ENCODE results near the gene ZBTB25.

ZBTB25 gene

GRCh38 chr14:64540208-64541202 is 36.9 kb upstream of the ZBTB25 start, which contains the start of gene HSPA2:
Gene HSPA2, plus strand, starts transcription at chr14:64540741. Its CDS starts 109 bp downstream, at chr14:64540850.
- no peaks in the 10 kb centered on the region for H3K79me2 ChIP-seq (ENCODE audit: insufficient read depth, low read length)
- H3K36me3 ChIP-seq (ENCODE audit: insufficient read depth, low read length): no peaks in the 10 kb centered on the region
- H3K9ac ChIP-seq (ENCODE audit: low read depth, low read length, poor library complexity, severe bottlenecking): peak within 1 kb of the TSS; percentile 73
- no peaks in the 10 kb centered on the region for H3K9me2 ChIP-seq (replicated peaks; ENCODE audit: low read depth, low read length)
- H3K27me3 ChIP-seq (ENCODE audit: insufficient read depth, low read length, poor library complexity, severe bottlenecking): no peaks in the 10 kb centered on the region
- no peaks in the 10 kb centered on the region for H3K4me1 ChIP-seq (ENCODE audit: insufficient read depth, low read length, poor library complexity, severe bottlenecking)
- H3K9me3 ChIP-seq (ENCODE audit: insufficient read depth, low read depth, low read length): no peaks in the 10 kb centered on the region
- H3F3A ChIP-seq (ENCODE audit: low read depth): no peaks in the 10 kb centered on the region
- peak within 1 kb of the TSS; percentile 89; the same call in 1 of the 2 replicates for H2AFZ ChIP-seq (ENCODE audit: low read length)
- peak within 1 kb of the TSS; percentile 75 for H3K4me3 ChIP-seq (ENCODE audit: low read length, poor library complexity, severe bottlenecking)
- TF ChIP-seq, protein P1, sequence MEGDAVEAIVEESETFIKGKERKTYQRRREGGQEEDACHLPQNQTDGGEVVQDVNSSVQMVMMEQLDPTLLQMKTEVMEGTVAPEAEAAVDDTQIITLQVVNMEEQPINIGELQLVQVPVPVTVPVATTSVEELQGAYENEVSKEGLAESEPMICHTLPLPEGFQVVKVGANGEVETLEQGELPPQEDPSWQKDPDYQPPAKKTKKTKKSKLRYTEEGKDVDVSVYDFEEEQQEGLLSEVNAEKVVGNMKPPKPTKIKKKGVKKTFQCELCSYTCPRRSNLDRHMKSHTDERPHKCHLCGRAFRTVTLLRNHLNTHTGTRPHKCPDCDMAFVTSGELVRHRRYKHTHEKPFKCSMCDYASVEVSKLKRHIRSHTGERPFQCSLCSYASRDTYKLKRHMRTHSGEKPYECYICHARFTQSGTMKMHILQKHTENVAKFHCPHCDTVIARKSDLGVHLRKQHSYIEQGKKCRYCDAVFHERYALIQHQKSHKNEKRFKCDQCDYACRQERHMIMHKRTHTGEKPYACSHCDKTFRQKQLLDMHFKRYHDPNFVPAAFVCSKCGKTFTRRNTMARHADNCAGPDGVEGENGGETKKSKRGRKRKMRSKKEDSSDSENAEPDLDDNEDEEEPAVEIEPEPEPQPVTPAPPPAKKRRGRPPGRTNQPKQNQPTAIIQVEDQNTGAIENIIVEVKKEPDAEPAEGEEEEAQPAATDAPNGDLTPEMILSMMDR (conservative IDR thresholded peaks at IDR 0.05; ENCODE audit: low read length): peak; percentile 50
- TF ChIP-seq EZH2phosphoT487 (IDR thresholded peaks at IDR 0.05; ENCODE audit: borderline replicate concordance): no peak
- peak within 1 kb of the TSS; percentile 46 for H3K4me2 ChIP-seq (ENCODE audit: low read depth, low read length, poor library complexity, severe bottlenecking)
- H4K20me1 ChIP-seq (ENCODE audit: insufficient read depth, low read length, poor library complexity, severe bottlenecking): no peaks in the 10 kb centered on the region

GRCh38 chr14:64536488-64537245 is 33.0 kb upstream of the ZBTB25 start:
- Histone ChIP-seq H2AFZ (ENCODE audit: low read length) (no peak overlapping the region), H3K9me3 (ENCODE audit: insufficient read depth, low read depth, low read length) (no peaks in the 10 kb centered on the region), H3K36me3 (ENCODE audit: insufficient read depth, low read length) (no peaks in the 10 kb centered on the region), H3K9me2 (replicated peaks; ENCODE audit: low read depth, low read length) (no peaks in the 10 kb centered on the region), H3F3A (ENCODE audit: low read depth) (no peaks in the 10 kb centered on the region), H3K79me2 (ENCODE audit: insufficient read depth, low read length) (no peaks in the 10 kb centered on the region), H3K4me3 (ENCODE audit: low read length, poor library complexity, severe bottlenecking) (no peak overlapping the region), H3K4me1 (ENCODE audit: insufficient read depth, low read length, poor library complexity, severe bottlenecking) (no peaks in the 10 kb centered on the region), H3K9ac (ENCODE audit: low read depth, low read length, poor library complexity, severe bottlenecking) (no peak overlapping the region), H3K27me3 (ENCODE audit: insufficient read depth, low read length, poor library complexity, severe bottlenecking) (no peaks in the 10 kb centered on the region), H4K20me1 (ENCODE audit: insufficient read depth, low read length, poor library complexity, severe bottlenecking) (no peaks in the 10 kb centered on the region), H3K4me2 (ENCODE audit: low read depth, low read length, poor library complexity, severe bottlenecking) (no peak overlapping the region)
- TF ChIP-seq EZH2phosphoT487 (IDR thresholded peaks at IDR 0.05; ENCODE audit: borderline replicate concordance): no peak
- TF ChIP-seq, protein P1 (conservative IDR thresholded peaks at IDR 0.05; ENCODE audit: low read length): no peak

DNA sequence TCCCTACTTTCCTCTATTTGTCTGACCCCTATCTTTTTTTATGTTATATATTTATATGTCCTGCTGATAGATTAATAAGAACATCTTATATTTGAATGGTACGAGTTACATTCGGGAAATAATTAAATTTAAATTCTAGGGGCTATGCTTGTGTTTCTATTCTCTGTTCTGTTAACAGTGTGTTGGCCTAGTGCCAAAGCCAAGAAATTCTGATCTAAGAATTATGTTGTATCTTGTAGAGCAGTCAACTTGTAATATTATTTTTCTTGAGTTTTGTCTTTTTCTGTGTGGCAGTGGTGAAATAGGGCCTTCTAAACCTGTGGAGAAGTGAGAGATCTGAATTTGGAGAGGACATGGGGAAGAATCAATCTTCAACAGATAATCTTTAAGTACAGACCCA is 27.9 kb upstream of the ZBTB25 start:
- H3K9me3 ChIP-seq (ENCODE audit: insufficient read depth, low read depth, low read length): no peaks in the 10 kb centered on the region
- no peaks in the 10 kb centered on the region for H3K4me1 ChIP-seq (ENCODE audit: insufficient read depth, low read length, poor library complexity, severe bottlenecking)
- H3K9ac ChIP-seq (ENCODE audit: low read depth, low read length, poor library complexity, severe bottlenecking): no peak overlapping the region
- H3F3A ChIP-seq (ENCODE audit: low read depth): no peaks in the 10 kb centered on the region
- no peaks in the 10 kb centered on the region for H3K27me3 ChIP-seq (ENCODE audit: insufficient read depth, low read length, poor library complexity, severe bottlenecking)
- H3K9me2 ChIP-seq (replicated peaks; ENCODE audit: low read depth, low read length): no peaks in the 10 kb centered on the region
- H4K20me1 ChIP-seq (ENCODE audit: insufficient read depth, low read length, poor library complexity, severe bottlenecking): no peaks in the 10 kb centered on the region
- no peak overlapping the region for H2AFZ ChIP-seq (ENCODE audit: low read length)
- H3K4me2 ChIP-seq (ENCODE audit: low read depth, low read length, poor library complexity, severe bottlenecking): no peak overlapping the region
- H3K79me2 ChIP-seq (ENCODE audit: insufficient read depth, low read length): no peaks in the 10 kb centered on the region
- peaks cover 2% of the 10 kb centered on the region; the same call in 1 of the 2 replicates for H3K36me3 ChIP-seq (ENCODE audit: insufficient read depth, low read length)
- no peak for TF ChIP-seq EZH2phosphoT487 (IDR thresholded peaks at IDR 0.05; ENCODE audit: borderline replicate concordance)
- H3K4me3 ChIP-seq (ENCODE audit: low read length, poor library complexity, severe bottlenecking): no peak overlapping the region
